Measurements from ENCODE around the gene IFNL1.

DNA sequence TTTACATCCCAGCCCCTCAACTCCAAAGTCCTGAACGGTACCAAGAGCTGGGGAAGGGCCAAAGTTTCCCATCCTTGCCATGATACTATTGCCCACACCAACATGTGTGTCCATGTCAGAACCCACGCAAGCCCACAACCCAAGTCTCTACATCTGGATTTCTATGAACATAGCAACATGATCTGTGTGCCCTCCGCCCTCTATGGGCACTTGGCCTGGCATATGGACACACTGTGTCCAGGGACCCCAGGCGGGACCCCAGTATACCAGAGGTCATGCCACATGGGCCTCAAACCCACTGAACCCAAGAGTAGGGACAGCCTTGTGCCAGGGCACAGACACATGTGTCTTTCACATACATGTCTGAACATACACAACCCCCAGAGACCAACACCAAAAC lies 22.5 kb downstream of the IFNL1 start:
- TF ChIP-seq, protein P1, sequence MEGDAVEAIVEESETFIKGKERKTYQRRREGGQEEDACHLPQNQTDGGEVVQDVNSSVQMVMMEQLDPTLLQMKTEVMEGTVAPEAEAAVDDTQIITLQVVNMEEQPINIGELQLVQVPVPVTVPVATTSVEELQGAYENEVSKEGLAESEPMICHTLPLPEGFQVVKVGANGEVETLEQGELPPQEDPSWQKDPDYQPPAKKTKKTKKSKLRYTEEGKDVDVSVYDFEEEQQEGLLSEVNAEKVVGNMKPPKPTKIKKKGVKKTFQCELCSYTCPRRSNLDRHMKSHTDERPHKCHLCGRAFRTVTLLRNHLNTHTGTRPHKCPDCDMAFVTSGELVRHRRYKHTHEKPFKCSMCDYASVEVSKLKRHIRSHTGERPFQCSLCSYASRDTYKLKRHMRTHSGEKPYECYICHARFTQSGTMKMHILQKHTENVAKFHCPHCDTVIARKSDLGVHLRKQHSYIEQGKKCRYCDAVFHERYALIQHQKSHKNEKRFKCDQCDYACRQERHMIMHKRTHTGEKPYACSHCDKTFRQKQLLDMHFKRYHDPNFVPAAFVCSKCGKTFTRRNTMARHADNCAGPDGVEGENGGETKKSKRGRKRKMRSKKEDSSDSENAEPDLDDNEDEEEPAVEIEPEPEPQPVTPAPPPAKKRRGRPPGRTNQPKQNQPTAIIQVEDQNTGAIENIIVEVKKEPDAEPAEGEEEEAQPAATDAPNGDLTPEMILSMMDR (IDR thresholded peaks at IDR 0.05; ENCODE audit: low read depth, low read length, poor library complexity, severe bottlenecking) = no peak
- TF ChIP-seq EZH2phosphoT487 (IDR thresholded peaks at IDR 0.05; ENCODE audit: borderline replicate concordance, low read length) = no peak

Measured in DOHH2 (cell line).